Measurements from ENCODE around the gene CHST11.

CHST11 gene

DNA sequence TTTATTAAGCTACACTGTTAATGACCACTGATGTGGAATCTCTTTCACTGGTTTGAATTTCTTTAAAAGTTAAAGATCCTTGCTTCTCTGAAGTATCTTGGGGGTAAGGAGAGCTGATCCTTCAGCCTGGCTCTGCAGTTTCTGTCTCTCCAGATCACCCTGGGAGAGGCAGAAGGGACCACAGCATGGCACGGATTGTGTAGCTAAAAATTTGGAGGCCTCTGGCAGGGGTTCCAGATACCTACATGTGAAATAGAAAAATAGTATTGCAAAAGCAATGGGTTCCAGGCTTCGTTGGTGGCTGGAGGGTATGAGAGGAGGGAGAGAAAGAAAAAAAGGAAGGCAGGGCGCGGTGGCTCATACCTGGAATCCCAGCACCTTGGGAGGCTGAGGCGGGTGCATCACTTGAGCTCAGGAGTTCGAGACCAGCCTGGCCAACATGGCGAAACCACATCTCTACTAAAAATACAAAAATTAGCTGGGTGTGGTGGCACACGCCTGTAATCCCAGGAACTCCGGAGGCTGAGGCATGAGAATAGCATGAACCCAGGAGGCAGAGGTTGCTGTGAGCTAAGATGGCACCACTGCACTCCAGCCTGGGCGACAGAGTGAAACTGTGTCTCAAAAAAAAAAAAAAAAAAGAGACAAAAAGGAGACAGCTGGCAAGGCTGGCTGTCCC lies 3.4 kb downstream of the CHST11 start:
- DNase-seq (ENCODE audit: low spot score): no peak

DNA sequence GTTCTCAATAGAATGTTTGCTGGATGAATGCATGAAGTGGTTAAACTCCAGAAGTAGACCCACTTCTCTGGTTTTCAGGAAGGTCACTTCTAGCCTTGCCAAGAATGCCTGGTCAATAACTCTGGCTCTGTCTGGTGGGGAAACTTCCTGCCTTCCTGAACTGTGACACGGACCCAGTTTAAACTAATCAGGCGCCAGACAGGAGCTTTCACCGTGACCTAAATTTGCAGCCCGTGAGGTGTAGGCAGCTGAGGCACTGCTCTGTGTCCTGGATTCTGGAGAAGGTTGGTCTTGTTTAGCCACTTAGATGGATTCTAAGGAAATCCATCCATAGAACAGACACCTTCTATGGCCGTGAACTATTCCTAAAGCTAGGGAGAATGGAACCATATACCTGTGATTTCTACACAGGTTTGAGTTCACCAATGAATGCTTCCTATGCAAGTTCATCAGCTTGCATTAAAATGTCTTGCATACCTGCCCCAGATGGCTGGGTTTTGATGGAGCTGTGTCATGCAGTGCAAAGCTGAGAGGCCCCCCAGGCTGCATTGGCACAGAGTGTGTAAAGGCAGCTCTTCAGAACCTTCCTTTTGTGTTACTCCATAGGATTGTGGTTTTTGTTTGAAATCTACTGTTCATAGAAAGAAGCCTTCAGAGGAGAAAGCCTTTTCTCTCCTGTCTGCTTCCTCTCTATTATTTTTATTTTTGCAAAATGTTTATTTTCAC lies 4.4 kb downstream of the CHST11 start:
- DNase-seq (ENCODE audit: low spot score): no peak

DNA sequence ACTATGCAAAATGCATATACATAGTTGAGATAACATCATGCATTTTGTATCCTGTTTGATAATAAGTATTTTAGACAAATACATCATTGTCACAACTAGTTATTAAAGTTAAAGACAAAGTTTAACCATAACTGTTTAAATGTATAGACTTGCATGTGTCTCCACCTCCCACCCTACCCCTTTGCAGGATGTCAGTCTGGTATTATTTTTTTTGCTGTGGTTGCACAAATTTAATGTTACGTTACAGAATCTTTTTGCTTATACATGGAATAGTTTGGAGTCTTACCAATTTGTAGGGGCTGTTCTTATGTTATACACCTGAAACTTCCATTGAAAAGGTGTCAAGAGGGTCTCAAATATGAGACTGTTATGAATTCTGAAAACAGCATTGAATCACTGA lies 5.6 kb downstream of the CHST11 start:
- no peak for DNase-seq (ENCODE audit: low spot score)

- no peak for DNase-seq (ENCODE audit: low spot score)
Observed at GRCh38 chr12:104462931-104463339, 6.2 kb downstream of the CHST11 start.

GRCh38 chr12:104463368-104463767 lies 6.6 kb downstream of the CHST11 start:
- no peak for DNase-seq (ENCODE audit: low spot score)

- no peak for DNase-seq (ENCODE audit: low spot score)
Observed at GRCh38 chr12:104464899-104465298, 8.2 kb downstream of the CHST11 start.

DNA sequence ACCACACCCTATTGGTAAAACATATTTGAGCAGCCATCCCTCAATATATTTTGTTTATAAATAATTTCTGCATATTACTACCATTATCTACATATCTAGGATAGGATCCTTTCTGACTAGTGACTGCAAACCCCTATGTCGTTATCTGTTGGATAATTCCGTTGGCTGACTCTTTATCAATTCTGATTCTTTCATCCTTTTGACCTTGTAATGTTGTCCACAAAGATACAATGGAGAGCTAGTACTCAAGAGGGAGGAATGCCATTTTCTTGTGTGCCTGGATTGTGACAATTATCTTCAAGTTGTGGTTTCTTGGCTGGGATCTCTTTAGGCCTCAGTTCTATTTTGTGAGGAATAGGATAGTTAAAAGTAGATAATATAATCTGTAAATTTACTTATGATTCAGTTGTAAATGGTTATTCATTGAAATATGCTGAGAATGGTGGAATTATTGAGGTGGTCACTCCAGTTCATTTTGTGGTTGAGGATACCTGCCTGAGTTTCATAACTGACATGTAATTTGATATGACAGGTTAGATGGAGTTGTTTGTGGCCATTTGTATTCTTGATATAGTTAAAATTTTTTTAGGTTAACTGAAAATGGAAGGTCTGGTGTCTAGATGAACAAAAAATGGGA lies 10.1 kb downstream of the CHST11 start:
- no peak for DNase-seq (ENCODE audit: low spot score)

- DNase-seq (ENCODE audit: low spot score): no peak
Observed at GRCh38 chr12:104467346-104467837, 10.6 kb downstream of the CHST11 start.

DNA sequence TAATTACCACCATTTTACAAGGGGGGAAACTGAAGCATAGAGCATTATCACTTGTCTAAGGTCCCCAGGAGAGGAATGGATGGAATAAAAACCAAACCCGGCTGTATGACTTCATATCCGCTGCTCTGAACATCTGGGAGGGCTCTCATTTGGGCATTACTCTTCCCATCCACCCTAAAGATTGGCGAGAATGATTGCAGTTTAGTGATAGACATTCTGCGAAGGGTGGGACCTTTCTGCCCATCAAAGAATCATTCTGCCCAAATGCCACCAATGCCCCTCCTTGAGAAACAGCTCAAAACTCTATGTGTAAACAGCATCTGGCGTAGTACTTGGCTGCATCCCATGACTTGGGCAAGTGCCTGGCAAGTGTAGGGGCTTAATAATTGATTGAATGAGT lies 11.6 kb downstream of the CHST11 start:
- DNase-seq (ENCODE audit: low spot score): no peak

DNA sequence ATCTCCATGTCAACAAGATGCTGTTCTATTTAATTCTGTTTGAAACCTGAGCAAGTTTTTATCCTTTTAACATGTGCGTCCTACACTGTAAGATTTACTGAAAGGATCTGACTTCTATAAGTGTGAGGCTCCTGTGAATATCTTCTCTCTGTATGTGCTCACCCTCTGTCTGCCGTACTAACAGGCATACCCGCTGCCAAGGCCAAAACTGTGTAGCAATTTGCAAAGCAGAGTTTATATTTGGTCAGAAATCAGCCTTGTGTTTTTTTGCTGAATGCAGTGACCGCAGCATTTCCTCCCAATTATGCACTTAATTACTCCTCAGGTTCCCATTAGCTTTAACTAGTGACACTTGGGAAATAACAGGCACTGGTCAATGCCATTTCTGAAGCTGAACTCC lies 12.3 kb downstream of the CHST11 start:
- DNase-seq (ENCODE audit: low spot score): no peak

GRCh38 chr12:104469523-104469922 lies 12.8 kb downstream of the CHST11 start:
- DNase-seq (ENCODE audit: low spot score): no peak

GRCh38 chr12:104470521-104470920 lies 13.8 kb downstream of the CHST11 start:
- DNase-seq (ENCODE audit: low spot score): no peak

GRCh38 chr12:104471336-104471735 lies 14.6 kb downstream of the CHST11 start:
- DNase-seq (ENCODE audit: low spot score): no peak

- no peak for DNase-seq (ENCODE audit: low spot score)
Observed at GRCh38 chr12:104472748-104473147, 16.0 kb downstream of the CHST11 start.

DNA sequence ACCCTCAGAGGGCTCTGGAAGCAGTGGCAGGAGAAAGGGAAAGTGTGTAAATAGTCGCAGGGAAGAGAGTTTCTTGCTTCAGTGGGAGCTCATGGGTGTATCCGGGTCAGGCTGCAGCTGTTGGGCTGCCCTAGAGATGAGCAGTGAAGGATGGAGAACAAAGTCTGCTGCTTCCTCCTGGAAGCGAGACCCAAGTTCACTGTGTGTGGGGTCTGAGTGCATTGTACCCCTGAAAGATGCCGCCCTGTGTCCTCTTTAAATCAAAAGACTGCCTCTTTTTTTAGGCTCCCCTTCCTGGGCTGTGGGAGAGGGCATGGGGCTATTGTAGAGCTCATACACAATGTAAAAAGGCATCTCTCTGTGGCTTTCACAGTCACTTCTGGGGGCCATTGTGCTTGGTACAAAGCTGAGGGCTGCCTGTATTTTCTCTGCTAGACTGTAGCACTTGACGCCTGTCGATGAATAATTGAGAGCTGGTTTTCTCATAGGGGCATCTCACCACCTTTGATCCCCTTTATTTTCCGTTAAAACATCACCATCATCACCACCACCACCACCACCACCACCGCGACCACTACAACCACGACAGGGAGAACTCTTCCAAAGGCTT lies 16.7 kb downstream of the CHST11 start:
- DNase-seq (ENCODE audit: low spot score): no peak

DNA sequence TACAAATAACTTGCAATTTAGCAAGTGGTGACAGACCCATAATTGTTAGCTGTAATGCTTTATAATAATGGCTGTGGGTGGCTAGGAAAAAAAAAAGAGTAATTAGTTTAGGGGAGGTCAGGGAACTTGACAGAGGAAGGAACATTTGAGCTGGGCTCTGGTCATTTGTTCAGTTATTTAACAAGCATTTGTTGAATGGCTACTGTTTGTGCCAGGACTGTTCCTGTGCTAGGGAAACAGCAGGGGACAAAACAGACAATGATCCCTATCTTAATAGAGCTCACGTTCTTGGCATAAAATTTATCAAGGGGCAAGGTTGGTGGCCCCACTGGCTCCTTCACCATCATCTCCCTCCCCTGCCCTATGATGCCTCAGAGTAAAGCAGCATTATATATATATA lies 18.5 kb downstream of the CHST11 start:
- DNase-seq (ENCODE audit: low spot score): no peak

GRCh38 chr12:104477510-104478390 lies 21.0 kb downstream of the CHST11 start:
- no peak for DNase-seq (ENCODE audit: low spot score)

GRCh38 chr12:104478396-104479122 lies 21.8 kb downstream of the CHST11 start:
- DNase-seq (ENCODE audit: low spot score): no peak

GRCh38 chr12:104479123-104479662 lies 22.4 kb downstream of the CHST11 start:
- no peak for DNase-seq (ENCODE audit: low spot score)

GRCh38 chr12:104480012-104480411 lies 23.3 kb downstream of the CHST11 start:
- no peak for DNase-seq (ENCODE audit: low spot score)

Data from LoVo (cell line).